MM.1S (cell line): ENCODE results near the gene P3H2.

Experiments used
- CTCF ChIP-seq: fragments of 300-600 bp; sonication (generic); IDR thresholded peaks from 2 replicates; pipeline ENCODE4 v1.5.1; 2016; ENCODE audit warnings: antibody characterized with exemption, low read length, mixed read lengths
- EZH2 ChIP-seq: fragments of 300-600 bp; sonication (generic); optimal IDR thresholded peaks from 2 replicates; pipeline ENCODE3; 2017; ENCODE audit warnings: low read depth, mild to moderate bottlenecking, antibody characterized with exemption, low read length, mixed read lengths

GRCh38 chr3:190024912-190025311, 95.8 kb downstream of the P3H2 start:
- TF ChIP-seq CTCF, result no peak
- no peak for TF ChIP-seq EZH2
